Choroid plexus epithelial cell (primary cell): Measurements from ENCODE around the gene ATP9B.

Experiments used
- DNase-seq: peaks from one replicate; pipeline ENCODE4 v3.0.0-alpha.2; 2010; ENCODE audit warnings: low read depth
- H3K4me3 ChIP-seq: 2 replicates; pipeline ENCODE4 v1.5.1; 2011; ENCODE audit warnings: low read depth, mild to moderate bottlenecking, control low read depth, low read length, moderate library complexity
- CTCF ChIP-seq: conservative IDR thresholded peaks from 2 replicates; pipeline ENCODE4 v1.5.1; 2011; ENCODE audit warnings: low read depth, mild to moderate bottlenecking, control low read depth, inconsistent platforms, low read length, moderate library complexity

ATP9B gene

GRCh38 chr18:79111483-79111882 lies 42.3 kb downstream of the ATP9B start:
- no peak for TF ChIP-seq CTCF

GRCh38 chr18:79117385-79117784 lies 48.2 kb downstream of the ATP9B start:
- no peak for TF ChIP-seq CTCF
- DNase-seq, result peak; percentile 47
- no peak overlapping the region for H3K4me3 ChIP-seq

More at GRCh38 chr18:79111483-79111882, 42.3 kb downstream of the ATP9B start:
- DNase-seq, result no peak
- no peak overlapping the region for H3K4me3 ChIP-seq

- no peak for DNase-seq
- H3K4me3 ChIP-seq, result no peak overlapping the region
- TF ChIP-seq CTCF, result no peak
Observed at GRCh38 chr18:79117788-79118187, 48.6 kb downstream of the ATP9B start.

- no peak for TF ChIP-seq CTCF
Observed at GRCh38 chr18:79118797-79119196, 49.6 kb downstream of the ATP9B start.

GRCh38 chr18:79121746-79122474 lies 52.7 kb downstream of the ATP9B start:
- no peak for TF ChIP-seq CTCF
- no peak overlapping the region for H3K4me3 ChIP-seq
- DNase-seq, result peak; percentile 65

More at GRCh38 chr18:79118797-79119196, 49.6 kb downstream of the ATP9B start:
- DNase-seq, result no peak
- no peak overlapping the region for H3K4me3 ChIP-seq

GRCh38 chr18:79123948-79124347 lies 54.8 kb downstream of the ATP9B start:
- H3K4me3 ChIP-seq, result no peak overlapping the region
- no peak for DNase-seq
- no peak for TF ChIP-seq CTCF

- no peak overlapping the region for H3K4me3 ChIP-seq
- no peak for DNase-seq
- no peak for TF ChIP-seq CTCF
Observed at GRCh38 chr18:79129120-79129519, 59.9 kb downstream of the ATP9B start.
